Adipocyte (in vitro differentiated cells): ENCODE measurements around the gene EHMT2.

Experiments used
- DNase-seq: peaks from one replicate; pipeline ENCODE4 v3.0.0-alpha.2; 2015; ENCODE audit warnings: low read depth
- H3K27me3 ChIP-seq: replicated peaks from 2 replicates; pipeline ENCODE4 v1.7.0; 2013; ENCODE audit warnings: mild to moderate bottlenecking, low read length, moderate library complexity; ENCODE audit not compliant: control insufficient read depth, insufficient read depth
- H3K36me3 ChIP-seq: 2 replicates; pipeline ENCODE4 v1.7.0; 2013; ENCODE audit warnings: low read length, mild to moderate bottlenecking, moderate library complexity; ENCODE audit not compliant: control insufficient read depth, insufficient read depth, severe bottlenecking
- H3K4me1 ChIP-seq: 2 replicates; pipeline ENCODE4 v1.7.0; 2013; ENCODE audit warnings: mild to moderate bottlenecking, low read length, moderate library complexity; ENCODE audit not compliant: control insufficient read depth, insufficient read depth
- H3K4me3 ChIP-seq: 2 replicates; pipeline ENCODE4 v1.7.0; 2013; ENCODE audit warnings: mild to moderate bottlenecking, low read length, moderate library complexity
- H3K9ac ChIP-seq: 2 replicates; pipeline ENCODE4 v1.7.0; 2013; ENCODE audit warnings: mild to moderate bottlenecking, low read length, moderate library complexity
- H3K9me3 ChIP-seq: 2 replicates; pipeline ENCODE4 v1.7.0; 2013; ENCODE audit warnings: mild to moderate bottlenecking, low read length, moderate library complexity; ENCODE audit not compliant: control insufficient read depth

EHMT2 gene

DNA sequence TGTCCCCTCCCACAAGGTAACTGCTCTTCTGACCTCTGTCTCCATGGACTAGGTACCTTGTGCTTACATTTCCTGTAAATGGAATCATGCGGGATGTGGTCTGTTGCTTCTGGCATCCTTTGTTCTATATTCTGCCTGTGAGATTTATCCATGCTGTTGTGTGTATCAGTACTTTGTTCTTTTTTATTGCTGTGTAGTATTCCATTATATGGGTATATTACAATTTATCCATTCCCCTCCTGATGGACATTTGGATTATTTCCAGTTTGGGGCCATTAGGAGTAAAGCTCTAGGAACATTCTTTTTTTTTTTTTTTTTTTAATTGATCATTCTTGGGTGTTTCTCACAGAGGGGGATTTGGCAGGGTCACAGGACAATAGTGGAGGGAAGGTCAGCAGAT, 33.5 kb upstream of the EHMT2 start:
- peaks cover 1% of the 10 kb centered on the region for H3K9me3 ChIP-seq
- DNase-seq, result no peak

DNA sequence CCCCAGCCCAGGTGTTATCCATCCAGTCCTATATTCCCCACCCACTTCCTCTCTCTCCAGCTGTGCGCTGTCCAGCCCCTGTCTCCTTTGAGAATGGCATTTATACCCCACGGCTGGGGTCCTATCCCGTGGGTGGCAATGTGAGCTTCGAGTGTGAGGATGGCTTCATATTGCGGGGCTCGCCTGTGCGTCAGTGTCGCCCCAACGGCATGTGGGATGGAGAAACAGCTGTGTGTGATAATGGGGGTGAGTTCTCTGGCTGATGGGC, 31.1 kb upstream of the EHMT2 start:
- no peak for DNase-seq
- Histone ChIP-seq H3K9me3 (peaks cover 3% of the 10 kb centered on the region), H3K27me3 (peaks cover 6% of the 10 kb centered on the region), H3K4me1 (peaks cover 16% of the 10 kb centered on the region), H3K4me3 (no peak overlapping the region), H3K9ac (no peak overlapping the region), H3K36me3 (no peaks in the 10 kb centered on the region)

More for the DNA sequence above, 33.5 kb upstream of the EHMT2 start:
- Histone ChIP-seq H3K27me3 (peaks cover 7% of the 10 kb centered on the region), H3K4me3 (no peak overlapping the region), H3K4me1 (peaks cover 16% of the 10 kb centered on the region), H3K36me3 (no peaks in the 10 kb centered on the region), H3K9ac (no peak overlapping the region)

DNA sequence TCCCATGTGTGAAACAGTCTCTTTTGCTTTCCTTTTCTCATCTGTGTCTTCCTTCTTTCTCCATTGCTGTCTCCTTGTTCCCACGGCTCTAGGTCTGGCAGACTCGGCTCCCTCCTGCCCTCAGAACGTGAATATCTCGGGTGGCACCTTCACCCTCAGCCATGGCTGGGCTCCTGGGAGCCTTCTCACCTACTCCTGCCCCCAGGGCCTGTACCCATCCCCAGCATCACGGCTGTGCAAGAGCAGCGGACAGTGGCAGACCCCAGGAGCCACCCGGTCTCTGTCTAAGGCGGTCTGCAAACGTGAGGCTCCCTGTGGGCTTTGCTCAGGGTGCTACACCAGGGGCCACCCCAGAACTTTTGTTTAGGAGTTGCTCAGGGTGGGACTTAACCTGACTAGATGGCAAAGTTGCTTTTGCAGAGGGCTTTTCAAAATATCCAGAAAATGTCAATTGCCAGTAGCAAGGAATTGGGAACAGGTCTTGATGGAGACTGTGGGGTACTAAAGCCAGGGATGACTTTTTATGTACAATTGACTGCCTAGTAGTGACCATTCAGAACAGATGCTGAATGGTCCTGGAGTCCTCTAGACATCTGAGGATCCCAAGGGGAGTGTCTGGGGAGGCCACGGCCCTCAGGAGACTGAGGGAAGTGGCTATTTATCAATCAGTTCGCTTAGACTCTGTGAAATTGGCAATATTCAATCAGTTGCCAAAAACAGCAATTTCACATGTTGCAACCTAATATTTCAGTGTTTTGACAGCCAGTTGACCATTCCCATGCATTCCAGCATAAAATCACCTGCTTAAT, 30.6 kb upstream of the EHMT2 start:
- Histone ChIP-seq H3K4me3 (peak overlapping the region; percentile 73), H3K27me3 (peaks cover 1% of the 10 kb centered on the region), H3K9ac (peak overlapping the region; percentile 65), H3K4me1 (peaks cover 16% of the 10 kb centered on the region), H3K36me3 (no peaks in the 10 kb centered on the region), H3K9me3 (peaks cover 3% of the 10 kb centered on the region)
- DNase-seq, result no peak

DNA sequence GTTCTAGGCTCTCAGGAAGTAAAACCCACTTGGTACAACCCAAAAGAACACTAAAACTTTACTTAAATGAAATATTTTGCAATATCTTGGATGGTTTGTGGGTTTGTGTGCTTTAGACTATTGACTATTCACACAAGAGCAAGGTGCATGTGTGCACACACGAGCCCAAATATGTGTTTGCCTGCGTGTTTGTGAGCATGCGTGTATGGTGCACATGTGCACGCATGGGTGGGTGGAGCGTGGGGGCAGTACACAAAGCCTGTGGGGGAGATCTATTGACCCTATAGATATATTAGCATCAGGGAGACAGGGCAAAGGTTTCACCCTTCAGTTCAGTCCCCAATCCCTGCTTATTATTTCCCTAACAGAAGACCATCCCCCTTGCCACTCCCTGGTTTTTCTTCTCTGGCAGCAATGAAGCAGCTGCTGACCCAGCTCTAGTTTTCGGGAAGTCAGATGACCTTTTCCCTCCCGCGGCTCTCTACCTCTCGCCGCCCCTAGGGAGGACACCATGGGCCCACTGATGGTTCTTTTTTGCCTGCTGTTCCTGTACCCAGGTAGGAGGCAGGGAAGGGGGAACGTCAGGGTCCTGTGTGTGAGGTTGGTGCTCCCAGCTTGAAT, 29.9 kb upstream of the EHMT2 start, which contains the start of gene C2:
TSS of gene C2 (plus strand) at position 476 of the 621 bp plus-strand sequence. CDS start at position 512, 36 bp downstream.
- Histone ChIP-seq H3K9ac (peak within 1 kb of the TSS; percentile 65), H3K9me3 (peaks cover 3% of the 10 kb centered on the region), H3K27me3 (no peaks in the 10 kb centered on the region), H3K4me1 (peaks cover 16% of the 10 kb centered on the region), H3K36me3 (no peaks in the 10 kb centered on the region), H3K4me3 (peak within 1 kb of the TSS; percentile 73)
- DNase-seq, result no peak

DNA sequence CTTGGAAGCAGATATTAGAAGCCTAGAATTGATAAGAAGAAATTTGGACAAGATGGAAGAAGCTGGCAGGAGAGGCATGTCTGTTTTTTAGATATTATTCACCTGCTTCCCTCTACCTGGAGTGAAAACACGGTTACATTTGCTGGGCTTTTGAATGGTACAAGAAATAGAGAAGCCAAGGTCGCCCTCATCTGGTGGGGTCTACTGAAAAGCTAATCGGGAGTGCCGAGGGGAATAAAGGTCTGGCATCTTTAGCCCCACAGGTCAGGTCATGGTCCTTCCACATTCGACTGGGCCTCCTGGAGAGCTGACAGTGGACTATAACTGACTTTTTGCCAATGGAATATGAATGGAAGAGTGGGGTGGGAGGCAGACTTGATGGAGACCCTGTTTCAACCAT, 25.4 kb upstream of the EHMT2 start:
- Histone ChIP-seq H3K27me3 (no peaks in the 10 kb centered on the region), H3K36me3 (no peaks in the 10 kb centered on the region), H3K4me3 (no peak overlapping the region), H3K9me3 (peaks cover 3% of the 10 kb centered on the region), H3K9ac (no peak overlapping the region), H3K4me1 (peaks cover 12% of the 10 kb centered on the region)
- DNase-seq, result no peak

DNA sequence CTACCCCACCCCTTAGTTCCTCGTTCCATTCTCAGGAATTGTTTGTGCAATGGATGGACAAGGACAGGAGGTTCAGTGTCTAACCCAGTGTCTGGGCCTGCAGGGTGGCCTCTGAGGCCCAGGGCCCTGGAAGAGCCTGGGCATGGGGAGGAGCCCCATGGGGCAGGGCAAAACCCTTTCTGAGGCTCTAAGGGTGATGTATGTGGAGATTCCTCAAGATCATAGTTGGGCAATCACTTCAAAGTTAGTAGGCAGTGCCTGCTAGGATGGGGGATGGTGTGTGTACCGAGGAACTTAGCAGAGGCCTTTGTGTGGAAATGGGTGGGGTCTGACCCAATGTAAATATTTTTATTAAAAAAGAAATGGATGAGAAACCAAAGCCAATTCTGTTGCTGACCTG, 23.3 kb upstream of the EHMT2 start:
- DNase-seq, result peak; percentile 58
- H3K4me1 ChIP-seq, result no peaks in the 10 kb centered on the region
- H3K36me3 ChIP-seq, result no peaks in the 10 kb centered on the region
- no peaks in the 10 kb centered on the region for H3K9me3 ChIP-seq
- no peaks in the 10 kb centered on the region for H3K27me3 ChIP-seq
- H3K9ac ChIP-seq, result no peak overlapping the region
- no peak overlapping the region for H3K4me3 ChIP-seq

DNA sequence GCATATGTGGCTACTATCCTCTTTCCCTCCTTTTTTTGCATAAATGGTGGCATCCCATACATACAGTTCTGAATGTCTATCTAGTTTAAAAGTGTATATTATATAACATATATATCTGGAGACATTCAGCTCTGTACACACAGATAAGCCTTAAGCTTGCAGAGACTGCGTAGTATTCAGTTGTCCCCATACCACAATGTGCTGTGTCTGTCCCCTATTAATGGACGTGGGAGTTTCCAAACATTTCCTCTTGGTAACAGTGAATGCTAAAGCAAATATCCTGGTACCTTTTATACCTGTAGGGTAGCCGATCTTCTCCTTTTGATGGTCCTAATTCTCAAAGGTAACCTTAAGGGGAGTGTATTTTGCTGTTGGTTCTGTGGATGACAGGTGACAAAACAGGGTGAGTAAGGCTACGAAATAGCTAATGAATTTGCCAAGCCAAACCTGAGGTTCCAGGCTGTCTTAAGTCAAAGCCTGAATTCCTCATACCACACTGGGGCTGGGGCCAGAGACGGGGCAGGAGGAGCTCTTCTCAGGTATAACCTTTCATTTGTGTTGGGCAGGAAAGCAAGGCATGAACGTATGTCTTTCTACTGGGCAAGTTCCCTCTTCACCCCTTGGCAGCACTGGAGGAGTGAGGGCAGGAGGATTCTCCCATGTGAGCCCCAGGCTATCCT, 22.3 kb upstream of the EHMT2 start:
- H3K4me1 ChIP-seq, result no peaks in the 10 kb centered on the region
- no peaks in the 10 kb centered on the region for H3K36me3 ChIP-seq
- DNase-seq, result no peak
- H3K9ac ChIP-seq, result no peak overlapping the region
- H3K4me3 ChIP-seq, result no peak overlapping the region
- H3K9me3 ChIP-seq, result no peaks in the 10 kb centered on the region
- H3K27me3 ChIP-seq, result no peaks in the 10 kb centered on the region

DNA sequence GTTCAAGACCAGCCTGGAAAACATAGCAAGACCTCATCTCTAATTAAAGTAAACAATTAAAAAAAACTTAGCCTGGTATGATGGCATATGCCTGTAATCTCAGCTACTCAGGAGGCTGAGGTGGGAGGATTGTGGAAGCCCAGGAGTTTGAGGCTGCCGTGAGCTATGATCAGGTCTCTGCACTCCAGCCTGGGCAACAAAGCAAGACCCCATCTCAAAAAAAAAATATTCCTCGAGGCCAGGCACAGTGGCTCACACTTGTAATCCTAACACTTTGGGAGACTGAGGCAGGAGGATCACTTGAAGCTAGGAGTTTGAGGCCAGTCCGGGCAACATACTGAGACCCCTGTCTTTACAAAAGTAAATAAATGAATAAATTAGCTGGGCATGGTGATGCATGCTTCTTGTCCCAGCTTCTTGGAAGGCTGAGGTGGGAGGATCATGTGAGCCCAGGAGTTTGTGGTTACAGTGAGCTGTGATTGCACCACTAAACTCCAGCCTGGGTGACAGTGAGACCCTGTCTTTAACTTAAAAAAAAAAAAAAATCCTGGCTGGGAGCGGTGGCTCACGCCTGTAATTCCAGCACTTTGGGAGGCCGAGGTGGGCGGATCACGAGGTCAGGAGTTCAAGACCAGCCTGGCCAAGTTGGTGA, 20.7 kb upstream of the EHMT2 start:
- DNase-seq, result no peak
- H3K4me3 ChIP-seq, result no peak overlapping the region
- H3K9me3 ChIP-seq, result no peaks in the 10 kb centered on the region
- no peaks in the 10 kb centered on the region for H3K4me1 ChIP-seq
- H3K27me3 ChIP-seq, result no peaks in the 10 kb centered on the region
- H3K36me3 ChIP-seq, result no peaks in the 10 kb centered on the region
- H3K9ac ChIP-seq, result no peak overlapping the region

DNA sequence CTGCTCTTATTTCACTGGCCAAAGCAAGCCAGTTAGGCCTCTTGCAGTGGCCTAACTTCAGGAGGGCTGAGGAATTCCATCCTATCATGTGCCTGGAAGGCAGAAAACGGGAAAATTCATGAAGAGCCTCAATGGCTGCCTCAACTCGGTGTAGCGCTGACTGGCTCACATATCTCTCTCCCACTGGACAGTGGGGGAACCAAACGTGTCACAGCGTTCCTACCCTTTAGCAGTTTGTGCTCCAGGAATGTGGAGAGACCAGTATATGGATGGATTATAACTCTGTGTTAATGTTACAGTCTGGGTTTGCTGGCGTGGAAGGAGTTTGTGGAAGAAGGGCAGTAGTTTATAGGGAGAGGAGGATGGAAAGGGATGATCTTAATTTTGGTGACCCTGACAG, 18.3 kb upstream of the EHMT2 start:
- H3K4me3 ChIP-seq, result no peak overlapping the region
- H3K9me3 ChIP-seq, result no peaks in the 10 kb centered on the region
- H3K4me1 ChIP-seq, result peaks cover 10% of the 10 kb centered on the region
- no peaks in the 10 kb centered on the region for H3K36me3 ChIP-seq
- DNase-seq, result no peak
- H3K27me3 ChIP-seq, result no peaks in the 10 kb centered on the region
- H3K9ac ChIP-seq, result no peak overlapping the region

DNA sequence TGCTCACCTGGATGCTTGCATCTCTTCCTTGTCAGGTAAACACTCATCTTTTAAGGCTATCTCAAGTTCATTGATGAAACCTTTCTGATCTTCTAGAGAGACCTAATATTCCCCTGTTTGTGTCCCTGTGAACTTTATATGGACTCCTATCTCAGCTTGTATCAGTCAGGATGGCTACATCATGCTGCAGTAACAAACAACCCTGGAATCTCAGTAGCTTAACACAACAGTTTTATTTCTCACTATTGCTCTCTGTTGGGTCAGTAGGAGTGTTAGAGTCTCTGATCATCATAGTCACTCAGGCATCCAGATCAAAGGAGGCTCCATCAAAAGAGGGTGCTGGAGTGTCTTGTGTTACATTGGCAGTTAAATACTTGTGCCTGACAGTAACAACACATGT, 17.9 kb upstream of the EHMT2 start:
- peaks cover 11% of the 10 kb centered on the region for H3K4me1 ChIP-seq
- no peak for DNase-seq
- H3K4me3 ChIP-seq, result no peak overlapping the region
- no peaks in the 10 kb centered on the region for H3K36me3 ChIP-seq
- H3K27me3 ChIP-seq, result no peaks in the 10 kb centered on the region
- no peak overlapping the region for H3K9ac ChIP-seq
- H3K9me3 ChIP-seq, result no peaks in the 10 kb centered on the region
